Thymus (tissue), 11 donors: ENCODE results near the gene IL5. TPM values are rescaled to one million over a fixed set of nuclear protein-coding genes. Genes with fewer than 3 reads are reported as not detected.

Experiments
- DNase-seq, 9 donors: peaks; one replicate each; pipeline ENCODE4 v3.0.0-alpha.2; 2013; ENCODE audit warnings: low spot score in 9 of 9, low read depth in 6 of 9, missing footprints in 1 of 9
- H3K27ac ChIP-seq, 2 donors: one replicate each; pipeline ENCODE4 v1.5.1; 2013; ENCODE audit warnings: control low read depth in 1 of 2, low read depth in 1 of 2, low read length in 1 of 2, mild to moderate bottlenecking in 1 of 2, moderate library complexity in 1 of 2
- H3K27me3 ChIP-seq, 2 donors: one replicate each; pipeline ENCODE4 v1.5.1; 2013; ENCODE audit warnings: low read length in 1 of 2; ENCODE audit not compliant: control insufficient read depth in 2 of 2, insufficient read depth in 1 of 2
- H3K36me3 ChIP-seq, 2 donors: one replicate each; pipeline ENCODE4 v1.5.1; 2013; ENCODE audit warnings: low read length in 1 of 2, mild to moderate bottlenecking in 1 of 2, moderate library complexity in 1 of 2; ENCODE audit not compliant: control insufficient read depth in 2 of 2, insufficient read depth in 2 of 2
- H3K4me1 ChIP-seq, 2 donors: one replicate each; pipeline ENCODE4 v1.5.1; 2013; ENCODE audit warnings: low read length in 2 of 2; ENCODE audit not compliant: control insufficient read depth in 2 of 2, insufficient read depth in 2 of 2
- H3K4me3 ChIP-seq, 2 donors: one replicate each; pipeline ENCODE4 v1.5.1; 2013; ENCODE audit warnings: low read length in 2 of 2, control low read depth in 1 of 2, mild to moderate bottlenecking in 1 of 2
- H3K9me3 ChIP-seq, 2 donors: one replicate each; pipeline ENCODE4 v1.5.1; 2013; ENCODE audit warnings: low read length in 1 of 2, mild to moderate bottlenecking in 1 of 2; ENCODE audit not compliant: control insufficient read depth in 2 of 2, insufficient read depth in 1 of 2
- WGBS: extraction: QIAGEN DNeasy Blood & Tissue Kit; methylation state at CpG from one replicate; pipeline ENCODE4 v1.1.7; 2013; 5-methylcytosine and 5-hydroxymethylcytosine counted together
- polyA plus RNA-seq: library from polyadenylated mRNA; stranded (reverse); fragments of 200-250 nt; gene quantifications from one replicate; pipeline ENCODE4 v1.2.3, GENCODE V29; 2013
- total RNA-seq: library from RNA; stranded (reverse); fragments of 120-200 nt; gene quantifications from one replicate; pipeline ENCODE4 v1.2.4, GENCODE V29; 2013
- donor health status: healthy.

Gene IL5
- total and polyA plus RNA-seq, 2 donors: 0.43 TPM; not detected in 1

DNA sequence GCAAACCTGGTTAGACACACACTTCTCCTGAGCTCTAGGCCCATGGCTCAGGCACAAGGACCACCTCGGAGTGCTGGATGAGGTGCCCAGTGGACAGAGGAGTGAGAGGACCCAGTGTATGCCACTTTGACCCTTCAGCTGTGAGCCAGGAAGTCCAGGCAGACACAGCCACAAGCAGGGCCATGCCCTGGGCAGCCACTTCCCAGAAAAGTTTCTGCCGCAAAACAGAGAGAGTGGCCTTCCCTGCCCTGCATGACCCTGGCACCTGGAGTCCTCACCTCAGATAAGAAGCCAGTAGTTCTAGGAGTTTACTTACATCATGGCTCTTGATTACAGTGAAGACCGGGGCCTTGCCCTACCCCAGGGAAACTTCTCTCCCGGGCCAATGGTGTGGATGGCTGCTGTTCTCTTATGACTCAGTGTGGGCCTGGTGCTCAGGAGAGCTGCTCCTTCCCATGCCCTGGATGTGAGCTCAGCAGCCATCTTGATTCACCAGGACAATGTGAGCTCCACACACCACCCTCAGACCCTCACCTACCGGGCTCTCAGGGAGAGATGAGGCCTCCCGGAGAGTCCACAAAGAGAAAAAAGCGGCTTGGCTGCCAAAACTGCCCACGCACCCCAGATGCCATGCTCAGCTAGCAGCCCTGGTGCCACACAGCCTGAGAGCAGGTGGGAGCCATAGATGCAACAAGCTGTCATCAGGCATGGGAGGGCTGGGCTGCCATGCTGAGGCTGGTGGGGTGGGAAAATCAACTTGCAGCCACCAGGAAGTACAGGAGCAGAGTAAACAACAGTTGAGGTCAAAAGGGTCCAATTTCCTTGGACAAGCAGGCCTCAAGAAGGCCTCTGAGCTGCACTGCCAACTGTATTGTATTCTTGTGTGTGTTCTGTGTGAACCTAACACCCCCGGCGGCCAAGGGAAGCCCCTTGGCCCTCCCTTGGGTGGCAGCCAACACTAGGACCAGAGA is 41.1 kb downstream of the IL5 start:
- WGBS: 94% methylated on average over 10 of the region's 10 CpGs
- peaks cover 0 to 43% of the 10 kb centered on the region in 2 donors for H3K4me1 ChIP-seq
- H3K9me3 ChIP-seq: no peaks in the 10 kb centered on the region
- DNase-seq: no peak
- no peaks in the 10 kb centered on the region for H3K27me3 ChIP-seq
- H3K36me3 ChIP-seq: no peaks in the 10 kb centered on the region
- H3K4me3 ChIP-seq: no peak overlapping the region
- no peak overlapping the region for H3K27ac ChIP-seq

DNA sequence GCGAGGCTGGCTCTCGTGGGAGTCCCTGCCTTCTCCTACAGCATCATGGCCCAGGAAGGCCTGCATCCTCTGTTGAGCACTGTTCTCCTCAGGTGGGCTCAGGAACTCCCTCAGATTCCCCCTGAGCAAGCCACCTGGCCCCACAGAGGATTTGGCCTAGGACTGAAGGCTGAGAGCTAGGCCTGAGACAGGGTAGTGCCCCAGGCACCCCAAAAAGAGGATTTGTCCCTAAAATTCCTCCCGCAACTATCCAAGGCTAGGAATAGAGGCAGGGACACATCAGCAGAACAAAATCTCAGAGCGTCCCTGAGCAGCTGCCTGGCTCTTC is 41.7 kb downstream of the IL5 start:
- Histone ChIP-seq H3K27ac (no peak overlapping the region), H3K4me1 (peaks cover 0 to 48% of the 10 kb centered on the region in 2 donors)

DNA sequence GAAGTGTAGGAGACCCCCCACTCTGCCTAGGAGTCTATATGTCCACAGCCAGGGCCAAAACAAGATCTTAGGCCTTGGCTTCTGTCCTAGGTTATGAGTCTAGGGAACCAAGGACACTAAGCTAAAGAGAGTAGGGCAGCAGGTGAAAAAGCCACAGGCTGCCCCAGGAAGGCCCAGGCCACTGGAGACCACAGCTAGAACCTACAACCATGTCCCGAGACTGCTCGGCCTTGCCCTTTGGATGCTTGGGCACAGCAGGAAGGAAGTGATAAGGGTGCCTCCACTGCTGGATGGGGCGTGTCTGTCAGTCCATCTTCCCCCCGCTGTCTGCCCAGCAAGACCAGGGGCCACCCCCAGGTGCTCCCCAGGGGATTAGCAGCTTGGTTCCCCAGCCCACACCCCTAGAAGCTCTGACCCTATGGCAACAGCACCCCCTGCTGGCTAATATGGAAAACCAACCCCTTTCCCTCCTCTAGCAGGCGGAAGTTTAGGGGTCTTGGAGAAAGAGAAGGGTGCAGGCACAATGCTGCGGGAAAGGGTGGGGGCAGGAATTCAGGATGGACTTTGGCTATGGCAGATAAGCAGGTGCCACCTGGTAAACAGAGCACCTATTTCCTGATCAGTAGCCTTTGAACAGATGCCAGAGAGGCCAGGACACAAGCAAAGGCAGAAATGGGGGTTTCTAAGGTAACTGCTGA is 42.2 kb downstream of the IL5 start:
- DNase-seq: peak in 7 of 9 donors; percentile 74 to 90 (median 85)
- WGBS: 48% methylated on average over 6 of the region's 6 CpGs
- Histone ChIP-seq H3K27ac (no peak overlapping the region), H3K27me3 (no peaks in the 10 kb centered on the region), H3K36me3 (no peaks in the 10 kb centered on the region), H3K9me3 (peaks cover 0 to 2% of the 10 kb centered on the region in 2 donors), H3K4me3 (no peak overlapping the region), H3K4me1 (peaks cover 0 to 52% of the 10 kb centered on the region in 2 donors)

More for the DNA sequence above, 41.7 kb downstream of the IL5 start:
- peaks cover 0 to under 1% of the 10 kb centered on the region in 2 donors for H3K9me3 ChIP-seq
- WGBS: 89% methylated on average over 4 of the region's 4 CpGs
- no peaks in the 10 kb centered on the region for H3K27me3 ChIP-seq
- DNase-seq: no peak
- no peaks in the 10 kb centered on the region for H3K36me3 ChIP-seq
- no peak overlapping the region for H3K4me3 ChIP-seq

DNA sequence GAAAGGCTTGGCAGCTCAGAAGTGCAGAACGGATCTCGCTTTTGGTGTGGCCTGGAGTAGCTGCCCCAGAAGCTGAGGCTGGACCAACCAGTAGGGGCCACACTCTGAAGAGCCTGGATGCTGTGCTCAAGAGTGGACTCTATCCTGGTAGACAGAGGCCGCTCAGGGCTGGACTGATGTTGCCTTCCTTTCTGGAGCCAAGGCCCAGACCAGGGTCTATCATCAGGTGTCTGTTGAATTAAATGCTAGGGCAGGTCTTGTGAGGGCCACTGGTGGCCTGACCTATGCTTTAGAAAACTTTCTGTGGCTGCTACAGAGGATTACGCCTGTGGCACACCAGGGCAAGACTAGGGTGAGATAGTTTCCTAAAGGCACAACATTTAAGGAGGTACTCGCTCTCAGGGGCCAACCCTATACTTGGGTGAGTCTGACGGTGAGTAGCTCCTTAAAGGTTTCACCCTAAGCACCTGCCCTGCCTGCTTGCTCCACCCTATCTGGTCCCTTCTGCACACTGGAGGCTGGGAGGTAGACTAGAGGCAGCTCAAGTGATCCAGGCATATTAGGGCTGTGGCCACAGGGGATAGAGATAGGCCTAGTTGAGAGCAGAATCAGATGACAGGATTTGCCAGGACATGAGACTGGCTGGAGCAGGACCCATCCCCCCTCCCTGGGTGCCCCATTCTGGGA is 42.9 kb downstream of the IL5 start:
- Histone ChIP-seq H3K36me3 (no peaks in the 10 kb centered on the region), H3K27ac (no peak overlapping the region), H3K4me1 (peaks cover 2 to 56% of the 10 kb centered on the region in 2 donors), H3K4me3 (no peak overlapping the region), H3K27me3 (no peaks in the 10 kb centered on the region), H3K9me3 (peaks cover 0 to 2% of the 10 kb centered on the region in 2 donors)
- DNase-seq: no peak
- WGBS: 98% methylated on average over 6 of the region's 6 CpGs

DNA sequence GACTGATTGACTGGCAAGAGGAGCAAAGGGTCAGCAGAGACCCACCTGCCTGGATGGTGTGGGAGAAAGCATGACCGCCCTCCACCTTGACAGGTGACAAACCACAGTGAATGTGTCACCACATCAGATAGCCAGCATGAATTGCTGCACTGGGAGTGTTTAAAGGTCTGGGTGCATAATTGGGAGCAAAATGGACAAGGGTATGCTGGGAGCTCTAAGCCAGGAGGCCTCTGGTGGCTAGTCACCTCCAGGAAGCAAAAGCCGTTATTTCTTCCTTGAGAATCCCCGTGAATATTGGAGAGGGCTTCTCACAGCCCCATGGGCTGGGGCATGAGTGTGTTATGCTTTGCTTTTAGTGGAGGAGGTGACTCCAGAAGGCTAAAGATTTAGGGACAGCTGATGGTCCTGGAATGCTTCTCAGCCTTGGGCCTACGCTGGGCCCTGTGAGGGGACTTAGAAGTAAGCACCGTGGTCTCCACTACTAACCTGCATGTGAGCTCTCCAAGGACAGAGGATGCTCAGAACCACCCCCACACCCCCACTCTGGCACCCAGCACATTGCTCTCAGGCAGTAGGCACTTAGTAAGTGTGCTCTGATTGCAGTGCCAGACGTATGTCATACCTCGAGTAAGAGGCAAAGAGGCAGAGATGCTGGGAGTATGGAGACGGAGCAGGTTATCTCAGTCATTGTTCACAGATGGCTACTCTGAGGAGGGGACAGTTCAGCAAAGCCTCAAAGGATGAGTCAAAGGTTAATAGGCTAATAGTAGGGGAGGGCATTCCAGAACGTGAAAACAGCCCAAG is 43.7 kb downstream of the IL5 start:
- Histone ChIP-seq H3K36me3 (no peaks in the 10 kb centered on the region), H3K4me3 (no peak overlapping the region), H3K27me3 (no peaks in the 10 kb centered on the region), H3K9me3 (peaks cover 0 to 2% of the 10 kb centered on the region in 2 donors), H3K4me1 (peaks cover 6 to 64% of the 10 kb centered on the region in 2 donors), H3K27ac (no peak overlapping the region)
- DNase-seq: no peak
- 85% methylated on average over 9 of the region's 9 CpGs for WGBS

DNA sequence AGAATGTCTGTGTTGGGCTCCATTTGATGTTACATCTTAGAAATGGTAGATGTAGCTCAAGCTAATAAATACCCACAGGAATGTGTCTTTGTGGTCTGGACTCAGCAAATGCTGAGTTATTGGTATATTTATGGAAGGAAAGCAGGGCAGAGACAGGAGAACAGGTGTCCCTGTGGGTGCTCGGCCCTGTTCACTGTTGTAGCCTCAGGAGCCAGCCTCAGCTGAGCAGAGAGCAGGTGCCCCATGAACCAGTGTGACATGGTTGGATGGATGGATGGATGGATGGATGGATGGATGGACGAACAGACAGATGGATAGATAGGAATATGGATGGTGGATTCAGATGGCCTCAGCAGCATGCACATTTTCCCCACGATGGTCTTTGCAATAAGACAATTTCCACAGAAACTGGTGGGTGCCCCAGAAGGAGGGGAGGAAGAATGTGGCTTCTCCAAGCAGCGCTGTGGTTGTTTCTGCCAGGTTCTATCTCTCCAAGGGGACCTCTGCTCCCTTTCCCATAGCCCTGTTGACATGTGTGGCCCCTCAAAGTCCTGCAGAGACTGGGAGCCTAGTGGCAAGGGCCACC is 44.5 kb downstream of the IL5 start:
- no peaks in the 10 kb centered on the region for H3K27me3 ChIP-seq
- H3K4me1 ChIP-seq: peaks cover 6 to 73% of the 10 kb centered on the region in 2 donors
- DNase-seq: no peak
- no peaks in the 10 kb centered on the region for H3K36me3 ChIP-seq
- H3K4me3 ChIP-seq: no peak overlapping the region
- peaks cover 0 to 2% of the 10 kb centered on the region in 2 donors for H3K9me3 ChIP-seq
- peak overlapping the region in 1 of 2 donors; percentile 28 for H3K27ac ChIP-seq
- WGBS: 70% methylated on average over 4 of the region's 4 CpGs

DNA sequence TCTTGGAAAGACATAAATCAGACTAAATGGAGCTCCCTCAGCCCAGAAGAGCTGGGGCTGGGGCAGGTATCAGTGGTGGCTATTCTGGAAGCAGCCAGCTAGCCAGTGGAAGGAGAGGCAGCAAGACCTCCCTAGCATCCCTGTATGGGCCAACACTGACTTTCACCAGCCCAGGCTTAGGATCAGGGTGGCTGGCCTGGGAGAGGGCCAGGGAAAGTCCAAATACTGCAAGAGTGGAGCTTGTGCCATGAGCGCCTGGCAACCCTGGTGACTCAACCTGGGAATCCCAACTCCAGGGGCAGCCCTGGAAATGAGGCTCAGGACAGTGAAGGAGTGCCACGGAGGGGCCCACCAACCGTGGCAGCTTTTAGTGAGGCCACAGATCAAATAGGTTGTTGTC is 45.2 kb downstream of the IL5 start:
- DNase-seq: no peak
- Histone ChIP-seq H3K36me3 (no peaks in the 10 kb centered on the region), H3K4me3 (no peak overlapping the region), H3K27me3 (no peaks in the 10 kb centered on the region), H3K4me1 (peaks cover 6 to 78% of the 10 kb centered on the region in 2 donors), H3K9me3 (peaks cover 0 to 2% of the 10 kb centered on the region in 2 donors), H3K27ac (peak overlapping the region; percentile 3 to 91)
- WGBS: 95% methylated on average over 3 of the region's 3 CpGs

DNA sequence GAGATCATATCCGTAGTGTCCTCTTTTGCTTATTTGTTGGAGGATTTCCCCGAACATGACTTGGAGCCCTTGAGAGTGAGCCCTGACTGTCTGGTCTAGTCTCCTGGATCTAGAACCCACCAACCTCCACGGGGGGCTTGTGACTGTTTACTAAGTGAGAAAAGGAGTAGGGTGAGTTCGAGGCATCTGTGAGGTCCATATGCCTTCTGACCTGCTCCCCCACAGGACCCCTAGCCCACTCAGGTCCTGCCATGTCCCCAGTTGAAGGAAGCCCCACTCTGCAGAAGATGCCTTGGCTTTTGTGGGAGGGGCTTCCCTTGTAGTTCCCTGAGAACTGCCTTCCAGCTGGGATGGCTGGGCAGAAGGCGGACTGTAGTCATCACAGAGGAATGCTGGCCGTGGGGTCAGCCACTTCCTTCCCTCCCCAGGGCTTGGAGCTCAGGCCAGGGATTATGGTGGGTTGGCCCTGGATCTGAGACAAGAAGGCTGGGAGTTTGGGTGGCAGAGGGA is 45.8 kb downstream of the IL5 start:
- 90% methylated on average over 6 of the region's 6 CpGs for WGBS
- Histone ChIP-seq H3K4me3 (peak overlapping the region in 1 of 2 donors; percentile 93), H3K27me3 (no peaks in the 10 kb centered on the region), H3K4me1 (peaks cover 6 to 79% of the 10 kb centered on the region in 2 donors), H3K36me3 (no peaks in the 10 kb centered on the region), H3K9me3 (peaks cover 0 to 2% of the 10 kb centered on the region in 2 donors), H3K27ac (peak overlapping the region; percentile 33 to 91)
- DNase-seq: peak in 1 of 9 donors; percentile 32
